HCT116 (cell line): ENCODE measurements around the gene GPT2. TPM values are rescaled to one million over a fixed set of nuclear protein-coding genes. Genes with fewer than 3 reads are reported as not detected.

Source experiments
- ATAC-seq: fragments of 200-7000 bp; cut with Tn5 transposase; 2 replicates; pipeline ENCODE4 v1.9.1; 2020; ENCODE audit warnings: mild to moderate bottlenecking, moderate library complexity
- BruUV-seq: library from RNA; stranded (reverse); fragments of 400-500 nt; replicated peaks from 2 replicates; lab custom pipeline; 2021; lab: Mats Ljungman, UMichigan
- CTCF ChIA-PET: fragments of 300-600 bp; sonication (Branson Sonifier 250); formaldehyde crosslinking; loops from one replicate; lab custom pipeline; 2021; ENCODE audit warnings: antibody characterized with exemption; lab: Charles Lee
- POLR2A ChIA-PET: fragments of 300-600, 350-600 bp; sonication (Branson Sonifier 250); formaldehyde crosslinking; loops from one replicate; lab custom pipeline; 2021; ENCODE audit warnings: antibody characterized with exemption; lab: Charles Lee
- RAD21 ChIA-PET, 2 experiments: fragments of 300-600 bp; sonication (Branson Sonifier 250); formaldehyde crosslinking; loops; one replicate each; lab custom pipeline; 2023; ENCODE audit warnings: low total read pairs in 2 of 2; ENCODE audit not compliant: uncharacterized antibody in 2 of 2, unreplicated experiment in 2 of 2, low non-redundant PET in 1 of 2; lab: Charles Lee
- DNase-seq: peaks from one replicate; pipeline ENCODE4 v3.0.0-alpha.2; 2010; ENCODE audit warnings: low read depth, low spot score
- H2AFZ ChIP-seq: fragments of 200-600 bp; shearing (Covaris generic), sonication (generic); 2 replicates; pipeline ENCODE4 v1.6.1; 2017; ENCODE audit warnings: low read depth, mixed run types, mixed read lengths, antibody characterized with exemption, low read length; ENCODE audit not compliant: poor library complexity, severe bottlenecking
- H3K27ac ChIP-seq: 2 replicates; pipeline ENCODE4 v1.5.1; 2012; ENCODE audit warnings: low read depth, low read length
- H3K27me3 ChIP-seq: fragments of 200-600 bp; sonication (generic); 2 replicates; pipeline ENCODE4 v1.6.1; 2016; ENCODE audit warnings: mixed run types, low read length, mixed read lengths; ENCODE audit not compliant: insufficient read depth
- H3K36me3 ChIP-seq, 2 experiments: fragments of 200-500 bp in 1 of 2; fragments of 200-600 bp in 1 of 2; sonication (Bioruptor generic) in 1 of 2; sonication (generic) in 1 of 2; 2 replicates each; pipeline versions ENCODE4 v1.5.1 to v1.6.1; 2014 to 2016; ENCODE audit warnings: low read length in 2 of 2, inconsistent platforms in 1 of 2, mixed read lengths in 1 of 2, mixed run types in 1 of 2; ENCODE audit not compliant: insufficient read depth in 2 of 2, control insufficient read depth in 1 of 2
- H3K4me1 ChIP-seq, 2 experiments: fragments of 200-600 bp in 1 of 2; sonication (generic) in 1 of 2; 2 replicates each; pipeline versions ENCODE4 v1.5.1 to v1.6.1; 2012 to 2017; ENCODE audit warnings: low read length in 2 of 2, inconsistent platforms in 1 of 2, mild to moderate bottlenecking in 1 of 2, mixed read lengths in 1 of 2, mixed run types in 1 of 2, moderate library complexity in 1 of 2; ENCODE audit not compliant: insufficient read depth in 2 of 2, control insufficient read depth in 1 of 2
- H3K4me2 ChIP-seq: fragments of 200-600 bp; sonication (generic); 2 replicates; pipeline ENCODE4 v1.6.1; 2017; ENCODE audit warnings: mixed run types, low read length, mixed read lengths
- H3K4me3 ChIP-seq, 2 experiments: fragments of 200-600 bp in 1 of 2; sonication (generic) in 1 of 2; replicated peaks in 1 of 2; 2 replicates each; pipeline ENCODE4 v1.5.1; 2011 to 2016; ENCODE audit warnings: low read length in 2 of 2, control low read depth in 1 of 2, low read depth in 1 of 2, mild to moderate bottlenecking in 1 of 2, mixed read lengths in 1 of 2, mixed run types in 1 of 2
- H3K79me2 ChIP-seq: fragments of 200-600 bp; sonication (generic); 2 replicates; pipeline ENCODE4 v1.6.1; 2017; ENCODE audit warnings: mild to moderate bottlenecking, mixed run types, low read length, moderate library complexity, mixed read lengths; ENCODE audit not compliant: insufficient read depth
- H3K9ac ChIP-seq: fragments of 200-600 bp; sonication (generic); 2 replicates; pipeline ENCODE4 v1.6.1; 2016; ENCODE audit warnings: low read length, mixed read lengths
- H3K9me2 ChIP-seq: fragments of 200-600 bp; sonication (generic), shearing (Covaris generic); 2 replicates; pipeline ENCODE4 v1.6.1; 2017; ENCODE audit warnings: mixed run types, mild to moderate bottlenecking, moderate library complexity; ENCODE audit not compliant: insufficient read depth
- H3K9me3 ChIP-seq, 2 experiments: fragments of 200-500 bp in 1 of 2; fragments of 200-600 bp in 1 of 2; sonication (Bioruptor generic) in 1 of 2; sonication (generic) in 1 of 2; 2 replicates each; pipeline ENCODE4 v1.6.1; 2014 to 2017; ENCODE audit warnings: low read length in 2 of 2, mixed read lengths in 2 of 2, inconsistent platforms in 1 of 2, low read depth in 1 of 2, mild to moderate bottlenecking in 1 of 2, mixed run types in 1 of 2, moderate library complexity in 1 of 2; ENCODE audit not compliant: control insufficient read depth in 1 of 2, insufficient read depth in 1 of 2
- H4K20me1 ChIP-seq: fragments of 200-600 bp; sonication (generic), shearing (Covaris generic); 2 replicates; pipeline ENCODE4 v1.6.1; 2017; ENCODE audit warnings: mixed run types, mild to moderate bottlenecking, moderate library complexity; ENCODE audit not compliant: insufficient read depth
- CEBPB ChIP-seq: IDR thresholded peaks from 2 replicates; pipeline ENCODE4 v1.6.1; 2012; ENCODE audit warnings: low read depth
- CTCF ChIP-seq, 3 experiments: fragments of 200-600 bp in 1 of 3; sonication (generic) in 1 of 3; IDR thresholded peaks in 2 of 3; conservative IDR thresholded peaks in 1 of 3; 2 replicates each; pipeline ENCODE4 v1.5.1; 2012 to 2017; ENCODE audit warnings: low read depth in 2 of 3, low read length in 2 of 3, antibody characterized with exemption in 1 of 3, borderline replicate concordance in 1 of 3, control low read depth in 1 of 3, mild to moderate bottlenecking in 1 of 3, mixed read lengths in 1 of 3, mixed run types in 1 of 3, moderate library complexity in 1 of 3; ENCODE audit not compliant: insufficient read depth in 1 of 3
- EZH2 ChIP-seq: fragments of 200-600 bp; sonication (generic); IDR thresholded peaks from 2 replicates; pipeline ENCODE4 v1.6.1; 2017; ENCODE audit warnings: antibody characterized with exemption, mixed run types
- EZH2phosphoT487 ChIP-seq: fragments of 200-600 bp; IDR thresholded peaks from 2 replicates; pipeline ENCODE4 v1.6.1; 2018; ENCODE audit warnings: antibody characterized with exemption, borderline replicate concordance
- FOSL1 ChIP-seq: IDR thresholded peaks from 2 replicates; pipeline ENCODE4 v1.6.1; 2012; ENCODE audit warnings: low read depth
- JUND ChIP-seq: IDR thresholded peaks from 2 replicates; pipeline ENCODE4 v1.6.1; 2012
- POLR2A ChIP-seq: IDR thresholded peaks from 2 replicates; pipeline ENCODE4 v1.7.0; 2011; ENCODE audit warnings: borderline replicate concordance; ENCODE audit not compliant: insufficient read depth, insufficient read length; ENCODE audit errors: extremely low read depth
- POLR2AphosphoS5 ChIP-seq: IDR thresholded peaks from 2 replicates; pipeline ENCODE4 v1.6.1; 2011; ENCODE audit warnings: mild to moderate bottlenecking, low read depth, low read length, moderate library complexity
- RAD21 ChIP-seq: IDR thresholded peaks from 2 replicates; pipeline ENCODE4 v1.6.1; 2012; ENCODE audit warnings: low read depth, mild to moderate bottlenecking
- REST ChIP-seq: IDR thresholded peaks from 2 replicates; pipeline ENCODE4 v1.6.1; 2012; ENCODE audit warnings: low read depth
- SP1 ChIP-seq: IDR thresholded peaks from 2 replicates; pipeline ENCODE4 v1.6.1; 2012; ENCODE audit warnings: low read depth
- YY1 ChIP-seq: IDR thresholded peaks from 2 replicates; pipeline ENCODE4 v1.6.1; 2011; ENCODE audit warnings: low read length, low read depth, moderate library complexity, mild to moderate bottlenecking; ENCODE audit not compliant: insufficient replicate concordance; ENCODE audit errors: extremely low read depth
- ZBTB33 ChIP-seq: IDR thresholded peaks from 2 replicates; pipeline ENCODE4 v1.6.1; 2011; ENCODE audit warnings: mild to moderate bottlenecking, low read length, moderate library complexity; ENCODE audit not compliant: insufficient replicate concordance; ENCODE audit errors: extremely low read depth
- intact Hi-C: fragments of 100-400 bp; cut with micrococcal nuclease; formaldehyde crosslinking; loops from 2 replicates; pipeline ENCODE4 v1.10.0; 2022
- total RNA-seq: library from RNA; stranded (reverse); gene quantifications from one replicate; pipeline ENCODE4 v1.2.1, GENCODE V29; 2021; ENCODE audit not compliant: unreplicated experiment
- TF ChIP-seq, protein P1 (sequence below): IDR thresholded peaks from 2 replicates; pipeline ENCODE4 v1.6.1; 2012
- TF ChIP-seq, protein P2 (sequence below): IDR thresholded peaks from 2 replicates; pipeline ENCODE4 v1.6.1; 2012

GPT2 gene
- total RNA-seq, 1 experiment from 2014 or later: 50.6 TPM

DNA sequence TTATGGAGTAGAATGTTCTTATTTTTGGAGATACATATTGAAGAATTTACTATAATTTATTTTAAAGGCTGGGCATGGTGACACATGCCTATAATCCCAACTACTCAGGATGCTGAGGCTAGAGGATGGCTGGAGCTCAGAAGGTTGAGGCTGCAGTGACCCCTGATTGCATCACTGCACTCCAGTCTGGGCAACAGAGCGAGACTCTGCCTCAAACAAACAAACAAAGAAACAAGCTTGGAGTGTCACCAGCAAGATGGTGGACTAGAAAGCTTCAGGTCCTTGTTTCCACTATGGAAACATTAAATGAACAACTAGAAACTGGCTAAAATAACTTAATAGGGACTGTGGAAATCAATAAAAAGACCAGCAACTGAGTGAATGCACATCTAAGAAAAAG, 17.9 kb upstream of the GPT2 start:
- Histone ChIP-seq H3K27me3 (no peaks in the 10 kb centered on the region), H4K20me1 (no peaks in the 10 kb centered on the region), H3K4me3 (no peak overlapping the region), H3K36me3 (no peaks in the 10 kb centered on the region), H3K9me3 (no peaks in the 10 kb centered on the region), H2AFZ (no peak overlapping the region), H3K9me2 (no peaks in the 10 kb centered on the region), H3K27ac (no peak overlapping the region), H3K4me2 (no peak overlapping the region), H3K79me2 (no peaks in the 10 kb centered on the region), H3K4me1 (peaks cover 4 to 14% of the 10 kb centered on the region in 2 experiments; a peak in 3 of 4 replicates), H3K9ac (no peak overlapping the region)
- ATAC-seq (no peak), DNase-seq (no peak)
- BruUV-seq: no TSS peak
- intact Hi-C loops: no loop called here
- POLR2A ChIA-PET: no interaction called here
- CTCF ChIA-PET: no interaction called here
- TF ChIP-seq REST (no peak), JUND (no peak), POLR2A (no peak), ZBTB33 (no peak), CEBPB (no peak), FOSL1 (no peak), POLR2AphosphoS5 (no peak), CTCF (IDR thresholded peaks at IDR 0.05 in 2 of 3, conservative IDR thresholded peaks at IDR 0.05 in 1 of 3; ENCODE audit: borderline replicate concordance in 1 of 3, insufficient read depth in 1 of 3, low read depth in 2 of 3, low read length in 2 of 3) (no peak), EZH2 (no peak), SP1 (no peak), EZH2phosphoT487 (no peak), RAD21 (no peak), YY1 (no peak)
- TF ChIP-seq, protein P1, sequence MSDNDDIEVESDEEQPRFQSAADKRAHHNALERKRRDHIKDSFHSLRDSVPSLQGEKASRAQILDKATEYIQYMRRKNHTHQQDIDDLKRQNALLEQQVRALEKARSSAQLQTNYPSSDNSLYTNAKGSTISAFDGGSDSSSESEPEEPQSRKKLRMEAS: no peak
- TF ChIP-seq, protein P2, sequence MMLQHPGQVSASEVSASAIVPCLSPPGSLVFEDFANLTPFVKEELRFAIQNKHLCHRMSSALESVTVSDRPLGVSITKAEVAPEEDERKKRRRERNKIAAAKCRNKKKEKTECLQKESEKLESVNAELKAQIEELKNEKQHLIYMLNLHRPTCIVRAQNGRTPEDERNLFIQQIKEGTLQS: no peak
- RAD21 ChIA-PET: no interaction called here
